Uterus (tissue), 2 donors: ENCODE results near the gene ATAD1.
"Not testable (repeated sequence)": the region's sequence is repeated elsewhere in the genome, so short reads cannot be mapped to it uniquely, and the experiment has no call there.

Experiments used
- CTCF ChIP-seq, 4 experiments: fragments of 200-600 bp in 2 of 4; fragments of 450-650 bp in 2 of 4; sonication (generic) in 2 of 4; IDR thresholded peaks; one replicate each; pipeline ENCODE4 v1.5.1; 2016 to 2019; ENCODE audit warnings: antibody characterized with exemption in 4 of 4, mild to moderate bottlenecking in 2 of 4, moderate library complexity in 1 of 4
- POLR2A ChIP-seq, 2 donors: fragments of 450-650 bp; IDR thresholded peaks; one replicate each; pipeline ENCODE4 v1.6.1; 2016; ENCODE audit warnings: antibody characterized with exemption in 2 of 2, mild to moderate bottlenecking in 1 of 2, moderate library complexity in 1 of 2

- not testable (repeated sequence) for TF ChIP-seq POLR2A, CTCF (IDR thresholded peaks at IDR 0.05)
These were observed 28.7 kb upstream of the ATAD1 start for GRCh38 chr10:87846711-87847110.
